Neural cell (in vitro differentiated cells): ENCODE measurements around the gene RFNG. TPM values are rescaled to one million over a fixed set of nuclear protein-coding genes. Genes with fewer than 3 reads are reported as not detected.

ENCODE experiments used
- H2AFZ ChIP-seq: fragments of 200-600, 300-800 bp; sonication (generic), shearing (Covaris generic); 2 replicates; pipeline ENCODE4 v1.6.0; 2014; ENCODE audit warnings: low read depth, mild to moderate bottlenecking, antibody characterized with exemption, low read length, moderate library complexity
- H3F3A ChIP-seq: fragments of 200-600 bp; shearing (Covaris generic); 2 replicates; pipeline ENCODE4 v1.6.1; 2016; ENCODE audit warnings: mild to moderate bottlenecking, moderate library complexity, mixed read lengths, antibody characterized with exemption, low read length; ENCODE audit not compliant: insufficient read depth, poor library complexity, severe bottlenecking
- H3K27ac ChIP-seq: fragments of 200-600, 300-800 bp; sonication (generic), shearing (Covaris generic); 2 replicates; pipeline ENCODE4 v1.5.1; 2014; ENCODE audit warnings: mild to moderate bottlenecking, low read length, moderate library complexity
- H3K27me3 ChIP-seq: fragments of 300-800, 200-600 bp; sonication (generic), shearing (Covaris generic); 2 replicates; pipeline ENCODE4 v1.6.0; 2014; ENCODE audit warnings: mild to moderate bottlenecking, low read depth, low read length, moderate library complexity; ENCODE audit not compliant: insufficient read depth
- H3K36me3 ChIP-seq: fragments of 300-800, 200-600 bp; sonication (generic), shearing (Covaris generic); 2 replicates; pipeline ENCODE4 v1.5.1; 2014; ENCODE audit warnings: mild to moderate bottlenecking, antibody characterized with exemption, low read length, moderate library complexity; ENCODE audit not compliant: insufficient read depth
- H3K4me2 ChIP-seq: fragments of 300-800, 200-600 bp; sonication (generic), shearing (Covaris generic); 2 replicates; pipeline ENCODE4 v1.6.0; 2014; ENCODE audit warnings: mild to moderate bottlenecking, low read length
- H3K4me3 ChIP-seq: fragments of 300-800, 200-600 bp; sonication (generic), shearing (Covaris generic); 2 replicates; pipeline ENCODE4 v1.5.1; 2014; ENCODE audit warnings: mild to moderate bottlenecking, low read length, moderate library complexity
- H3K79me2 ChIP-seq: fragments of 200-600 bp; shearing (Covaris generic); replicated peaks from 2 replicates; pipeline ENCODE4 v1.6.0; 2014; ENCODE audit warnings: mild to moderate bottlenecking, low read length, moderate library complexity; ENCODE audit not compliant: insufficient read depth
- H3K9ac ChIP-seq: fragments of 300-800, 200-600 bp; sonication (generic), shearing (Covaris generic); 2 replicates; pipeline ENCODE4 v1.6.1; 2016; ENCODE audit warnings: mild to moderate bottlenecking, low read length, mixed read lengths
- H3K9me2 ChIP-seq: fragments of 200-600 bp; shearing (Covaris generic); 2 replicates; pipeline ENCODE4 v1.6.1; 2016; ENCODE audit warnings: mild to moderate bottlenecking, low read length, mixed read lengths; ENCODE audit not compliant: insufficient read depth
- H3K9me3 ChIP-seq: fragments of 200-600, 300-800 bp; sonication (generic), shearing (Covaris generic); 2 replicates; pipeline ENCODE4 v1.6.1; 2016; ENCODE audit warnings: mild to moderate bottlenecking, mixed run types, low read length, moderate library complexity, mixed read lengths
- H4K20me1 ChIP-seq: fragments of 200-600 bp; shearing (Covaris generic); 2 replicates; pipeline ENCODE4 v1.6.1; 2016; ENCODE audit warnings: mild to moderate bottlenecking, mixed run types; ENCODE audit not compliant: insufficient read depth
- EP300 ChIP-seq: fragments of 450-650 bp; conservative IDR thresholded peaks from 2 replicates; pipeline ENCODE4 v1.6.1; 2014; ENCODE audit warnings: antibody characterized with exemption, mild to moderate bottlenecking, moderate library complexity; ENCODE audit not compliant: poor library complexity, severe bottlenecking
- EZH2 ChIP-seq: fragments of 200-600, 300-800 bp; shearing (Covaris generic), sonication (generic); IDR thresholded peaks from 2 replicates; pipeline ENCODE4 v1.6.1; 2014; ENCODE audit warnings: antibody characterized with exemption, low read length, borderline replicate concordance, mild to moderate bottlenecking; ENCODE audit not compliant: insufficient read depth, poor library complexity, severe bottlenecking
- MXI1 ChIP-seq: fragments of 450-650 bp; conservative IDR thresholded peaks from 2 replicates; pipeline ENCODE4 v1.6.1; 2014; ENCODE audit warnings: antibody characterized with exemption, mild to moderate bottlenecking; ENCODE audit not compliant: poor library complexity, severe bottlenecking
- POLR2AphosphoS5 ChIP-seq: IDR thresholded peaks from 2 replicates; pipeline ENCODE4 v1.6.1; 2012
- RAD21 ChIP-seq: fragments of 450-650 bp; conservative IDR thresholded peaks from 2 replicates; pipeline ENCODE4 v1.6.1; 2014; ENCODE audit warnings: antibody characterized with exemption, mild to moderate bottlenecking, moderate library complexity
- SMC3 ChIP-seq: fragments of 450-650 bp; conservative IDR thresholded peaks from 2 replicates; pipeline ENCODE4 v1.6.1; 2014; ENCODE audit warnings: antibody characterized with exemption, mild to moderate bottlenecking, moderate library complexity; ENCODE audit not compliant: poor library complexity
- TAF1 ChIP-seq: IDR thresholded peaks from 2 replicates; pipeline ENCODE4 v1.6.1; 2012; ENCODE audit warnings: low read depth
- polyA plus RNA-seq: library from polyadenylated mRNA; depleted of rRNA; stranded (reverse); fragments of >200 nt; gene quantifications from 2 replicates; pipeline ENCODE4 v1.2.3, GENCODE V29; 2014
- TF ChIP-seq, protein P1 (sequence below): IDR thresholded peaks from 2 replicates; pipeline ENCODE4 v1.6.1; 2012; ENCODE audit warnings: borderline replicate concordance
- TF ChIP-seq, protein P2 (sequence below): fragments of 450-650 bp; IDR thresholded peaks from 2 replicates; pipeline ENCODE4 v1.5.1; 2014; ENCODE audit warnings: antibody characterized with exemption, mild to moderate bottlenecking, moderate library complexity; ENCODE audit not compliant: poor library complexity, severe bottlenecking

Gene RFNG
- polyA plus RNA-seq, 1 donor from 2014 or later = 176 TPM

DNA sequence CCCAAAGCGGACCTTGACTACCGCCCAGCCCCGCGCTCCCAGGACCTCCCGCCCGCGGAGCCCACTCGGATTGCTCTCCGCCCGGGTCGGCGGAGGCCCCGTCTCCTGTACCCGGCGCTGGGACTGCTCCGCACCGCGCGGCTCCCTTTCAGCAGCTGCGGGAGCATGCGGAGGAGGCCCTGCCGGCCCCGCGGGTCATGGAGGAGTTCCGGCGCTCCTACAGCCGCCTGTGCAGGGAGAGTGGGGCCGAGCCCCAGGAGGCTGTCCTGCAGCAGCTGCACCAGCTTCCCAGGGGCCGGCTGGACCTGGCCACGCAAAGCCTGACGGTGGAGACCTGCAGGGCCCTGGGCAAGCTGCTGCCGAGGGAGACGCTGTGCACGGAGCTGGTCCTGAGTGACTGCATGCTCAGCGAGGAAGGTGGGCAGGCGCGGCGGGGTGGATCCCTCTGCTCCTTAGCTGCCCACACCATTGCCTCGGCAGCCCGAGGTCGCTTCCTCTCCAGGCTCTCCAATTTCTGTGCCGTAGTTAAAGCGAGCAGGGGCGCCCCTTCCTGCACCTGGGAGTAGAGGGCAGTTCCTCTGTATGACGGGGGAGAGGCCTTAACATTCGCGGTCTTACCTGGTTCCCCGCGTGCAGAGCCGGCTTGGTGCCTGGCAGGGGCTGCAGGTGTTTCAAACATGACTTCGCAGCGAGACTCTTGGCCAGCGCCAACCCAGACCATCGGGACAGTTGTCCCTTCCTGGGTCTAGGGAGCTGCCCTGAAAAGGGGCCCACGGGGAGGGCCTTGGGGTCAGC is 28.0 kb downstream of the RFNG start:
- Histone ChIP-seq H2AFZ (no peak overlapping the region), H3K9ac (peak overlapping the region; percentile 74), H3K4me2 (peak overlapping the region; percentile 84), H3K4me3 (peak overlapping the region; percentile 96), H4K20me1 (no peaks in the 10 kb centered on the region), H3F3A (no peaks in the 10 kb centered on the region), H3K9me2 (no peaks in the 10 kb centered on the region), H3K27ac (peak overlapping the region; percentile 45), H3K9me3 (no peaks in the 10 kb centered on the region), H3K27me3 (no peaks in the 10 kb centered on the region), H3K36me3 (no peaks in the 10 kb centered on the region), H3K79me2 (peaks cover 11% of the 10 kb centered on the region)
- TF ChIP-seq SMC3 (peak; percentile 24), EP300 (no peak), MXI1 (peak; percentile 66), POLR2AphosphoS5 (peak; percentile 5)
- TF ChIP-seq, protein P1, sequence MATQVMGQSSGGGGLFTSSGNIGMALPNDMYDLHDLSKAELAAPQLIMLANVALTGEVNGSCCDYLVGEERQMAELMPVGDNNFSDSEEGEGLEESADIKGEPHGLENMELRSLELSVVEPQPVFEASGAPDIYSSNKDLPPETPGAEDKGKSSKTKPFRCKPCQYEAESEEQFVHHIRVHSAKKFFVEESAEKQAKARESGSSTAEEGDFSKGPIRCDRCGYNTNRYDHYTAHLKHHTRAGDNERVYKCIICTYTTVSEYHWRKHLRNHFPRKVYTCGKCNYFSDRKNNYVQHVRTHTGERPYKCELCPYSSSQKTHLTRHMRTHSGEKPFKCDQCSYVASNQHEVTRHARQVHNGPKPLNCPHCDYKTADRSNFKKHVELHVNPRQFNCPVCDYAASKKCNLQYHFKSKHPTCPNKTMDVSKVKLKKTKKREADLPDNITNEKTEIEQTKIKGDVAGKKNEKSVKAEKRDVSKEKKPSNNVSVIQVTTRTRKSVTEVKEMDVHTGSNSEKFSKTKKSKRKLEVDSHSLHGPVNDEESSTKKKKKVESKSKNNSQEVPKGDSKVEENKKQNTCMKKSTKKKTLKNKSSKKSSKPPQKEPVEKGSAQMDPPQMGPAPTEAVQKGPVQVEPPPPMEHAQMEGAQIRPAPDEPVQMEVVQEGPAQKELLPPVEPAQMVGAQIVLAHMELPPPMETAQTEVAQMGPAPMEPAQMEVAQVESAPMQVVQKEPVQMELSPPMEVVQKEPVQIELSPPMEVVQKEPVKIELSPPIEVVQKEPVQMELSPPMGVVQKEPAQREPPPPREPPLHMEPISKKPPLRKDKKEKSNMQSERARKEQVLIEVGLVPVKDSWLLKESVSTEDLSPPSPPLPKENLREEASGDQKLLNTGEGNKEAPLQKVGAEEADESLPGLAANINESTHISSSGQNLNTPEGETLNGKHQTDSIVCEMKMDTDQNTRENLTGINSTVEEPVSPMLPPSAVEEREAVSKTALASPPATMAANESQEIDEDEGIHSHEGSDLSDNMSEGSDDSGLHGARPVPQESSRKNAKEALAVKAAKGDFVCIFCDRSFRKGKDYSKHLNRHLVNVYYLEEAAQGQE = no peak

DNA sequence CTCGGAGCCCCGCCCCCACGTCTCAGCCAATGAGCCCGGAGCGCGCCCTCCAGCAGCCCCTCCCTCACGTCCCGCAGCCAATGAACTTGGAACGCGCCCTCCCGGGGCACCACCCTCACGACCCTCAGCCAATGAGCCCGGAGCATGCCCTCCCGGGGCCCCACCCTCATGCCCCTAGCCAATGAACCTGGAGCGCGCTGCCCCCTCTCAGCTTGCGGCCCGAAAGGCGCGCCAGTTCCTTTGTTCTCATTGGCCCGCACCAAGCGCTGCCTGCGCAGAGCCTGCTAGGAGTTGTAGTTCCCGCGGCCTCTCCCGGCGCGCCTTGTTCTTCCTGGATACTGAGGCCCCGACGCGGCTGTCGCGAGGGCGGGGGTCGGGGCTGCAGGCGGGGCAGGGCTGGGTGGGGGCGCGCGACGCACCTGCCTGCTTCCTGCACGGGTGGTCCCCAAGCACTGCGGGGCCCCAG is 28.6 kb downstream of the RFNG start, which contains the start of gene LRRC45:
LRRC45 (plus strand) TSS at position 325 of the 466 bp plus-strand sequence. CDS start 339 bp downstream, outside the sequence.
- H3K4me3 ChIP-seq = peak within 1 kb of the TSS; percentile 96
- H2AFZ ChIP-seq = peak within 1 kb of the TSS; percentile 28
- no peaks in the 10 kb centered on the region for H3K9me2 ChIP-seq
- peaks cover 11% of the 10 kb centered on the region for H3K79me2 ChIP-seq
- peak within 1 kb of the TSS; percentile 52 for H3K27ac ChIP-seq
- H3K4me2 ChIP-seq = peak within 1 kb of the TSS; percentile 84
- peak within 1 kb of the TSS; percentile 77 for H3K9ac ChIP-seq
- no peaks in the 10 kb centered on the region for H3K27me3 ChIP-seq
- no peaks in the 10 kb centered on the region for H3K9me3 ChIP-seq
- no peaks in the 10 kb centered on the region for H3K36me3 ChIP-seq
- H4K20me1 ChIP-seq = no peaks in the 10 kb centered on the region
- H3F3A ChIP-seq = no peaks in the 10 kb centered on the region
- TF ChIP-seq POLR2AphosphoS5 (peak; percentile 48), TAF1 (no peak), MXI1 (no peak)

DNA sequence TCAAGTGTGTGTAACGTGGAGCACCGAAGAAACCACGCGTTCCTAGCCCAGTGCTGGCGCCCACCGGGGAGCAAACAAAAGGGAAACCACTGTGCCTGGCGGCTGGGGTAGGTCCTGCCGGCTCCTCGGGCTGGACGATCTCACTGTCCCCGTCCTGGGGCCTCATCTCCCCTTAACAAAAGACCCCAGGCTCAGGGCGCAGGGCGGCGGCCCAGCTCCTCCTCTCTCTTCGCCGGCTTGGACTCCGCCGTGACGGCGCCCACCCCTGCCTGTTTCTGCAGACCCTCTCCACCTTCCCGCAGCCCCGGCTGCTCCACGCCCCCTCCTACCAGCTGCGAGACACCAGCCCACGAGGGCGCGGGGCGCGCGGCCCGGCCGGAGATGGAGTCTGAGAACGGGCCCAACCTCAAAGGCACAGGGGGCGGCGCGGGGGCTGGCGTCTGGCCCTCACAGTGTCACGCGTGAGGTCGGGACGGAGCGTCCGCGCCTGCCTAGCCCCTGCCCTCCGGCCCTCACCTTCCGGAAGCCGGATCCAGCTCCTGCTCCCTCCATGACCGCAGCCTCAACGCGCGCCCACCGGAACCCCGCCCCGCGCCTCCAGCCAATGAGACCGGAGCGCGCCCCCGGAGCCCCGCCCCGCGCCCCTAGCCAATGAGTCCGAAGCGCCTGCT is 29.2 kb downstream of the RFNG start, which contains the start of gene CENPX:
CENPX (minus strand) TSS at position 569 of the 671 bp plus-strand sequence; CDS start at position 552, 17 bp downstream.
- H3K4me2 ChIP-seq = peak within 1 kb of the TSS; percentile 84
- peaks cover 11% of the 10 kb centered on the region for H3K79me2 ChIP-seq
- peak within 1 kb of the TSS; percentile 96 for H3K4me3 ChIP-seq
- peak within 1 kb of the TSS; percentile 52 for H3K27ac ChIP-seq
- TF ChIP-seq SMC3 (no peak), EZH2 (no peak), POLR2AphosphoS5 (peak; percentile 85), TAF1 (peak; percentile 25), EP300 (no peak), RAD21 (peak; percentile 33), MXI1 (peak; percentile 95)
- TF ChIP-seq, protein P2, sequence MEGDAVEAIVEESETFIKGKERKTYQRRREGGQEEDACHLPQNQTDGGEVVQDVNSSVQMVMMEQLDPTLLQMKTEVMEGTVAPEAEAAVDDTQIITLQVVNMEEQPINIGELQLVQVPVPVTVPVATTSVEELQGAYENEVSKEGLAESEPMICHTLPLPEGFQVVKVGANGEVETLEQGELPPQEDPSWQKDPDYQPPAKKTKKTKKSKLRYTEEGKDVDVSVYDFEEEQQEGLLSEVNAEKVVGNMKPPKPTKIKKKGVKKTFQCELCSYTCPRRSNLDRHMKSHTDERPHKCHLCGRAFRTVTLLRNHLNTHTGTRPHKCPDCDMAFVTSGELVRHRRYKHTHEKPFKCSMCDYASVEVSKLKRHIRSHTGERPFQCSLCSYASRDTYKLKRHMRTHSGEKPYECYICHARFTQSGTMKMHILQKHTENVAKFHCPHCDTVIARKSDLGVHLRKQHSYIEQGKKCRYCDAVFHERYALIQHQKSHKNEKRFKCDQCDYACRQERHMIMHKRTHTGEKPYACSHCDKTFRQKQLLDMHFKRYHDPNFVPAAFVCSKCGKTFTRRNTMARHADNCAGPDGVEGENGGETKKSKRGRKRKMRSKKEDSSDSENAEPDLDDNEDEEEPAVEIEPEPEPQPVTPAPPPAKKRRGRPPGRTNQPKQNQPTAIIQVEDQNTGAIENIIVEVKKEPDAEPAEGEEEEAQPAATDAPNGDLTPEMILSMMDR = no peak
- TF ChIP-seq, protein P1 = no peak
- no peaks in the 10 kb centered on the region for H3K9me2 ChIP-seq
- H2AFZ ChIP-seq = peak within 1 kb of the TSS; percentile 28
- no peaks in the 10 kb centered on the region for H3K27me3 ChIP-seq
- H3K36me3 ChIP-seq = no peaks in the 10 kb centered on the region
- H3K9me3 ChIP-seq = no peaks in the 10 kb centered on the region
- H4K20me1 ChIP-seq = no peaks in the 10 kb centered on the region
- H3F3A ChIP-seq = no peaks in the 10 kb centered on the region
- peak within 1 kb of the TSS; percentile 77 for H3K9ac ChIP-seq
